ENCODE results near the gene RHOH. TPM values are rescaled to one million over a fixed set of nuclear protein-coding genes. Genes with fewer than 3 reads are reported as not detected.
"Not testable (repeated sequence)": the region's sequence is repeated elsewhere in the genome, so short reads cannot be mapped to it uniquely, and the experiment has no call there.

Gene RHOH
- total and polyA plus RNA-seq, 9 donors: 0.10 to 0.87 (median 0.29) TPM

- Histone ChIP-seq H3K4me1 (ENCODE audit: control insufficient read depth, insufficient read depth, low read length) (no peaks in the 10 kb centered on the region), H3K4me3 (ENCODE audit: low read length) (no peak overlapping the region), H3K27ac (ENCODE audit: low read length) (no peak overlapping the region), H3K27me3 (ENCODE audit: control insufficient read depth, insufficient read depth, low read length) (no peaks in the 10 kb centered on the region), H3K36me3 (ENCODE audit: control insufficient read depth, insufficient read depth, low read length) (no peaks in the 10 kb centered on the region), H3K9me3 (replicated peaks; ENCODE audit: control insufficient read depth, low read depth, low read length) (no peaks in the 10 kb centered on the region)
- 80% methylated on average over 1 of the region's 4 CpGs for WGBS (ENCODE audit: insufficient coverage)
- no peak for DNase-seq
These were observed 79.7 kb downstream of the RHOH start for GRCh38 chr4:40276546-40276945.

GRCh38 chr4:40280586-40280985 is 83.8 kb downstream of the RHOH start:
- Histone ChIP-seq H3K9me3 (replicated peaks; ENCODE audit: control insufficient read depth, low read depth, low read length) (no peaks in the 10 kb centered on the region), H3K36me3 (ENCODE audit: control insufficient read depth, insufficient read depth, low read length) (no peaks in the 10 kb centered on the region), H3K4me3 (ENCODE audit: low read length) (no peak overlapping the region), H3K27ac (ENCODE audit: low read length) (no peak overlapping the region), H3K27me3 (ENCODE audit: control insufficient read depth, insufficient read depth, low read length) (no peaks in the 10 kb centered on the region), H3K4me1 (ENCODE audit: control insufficient read depth, insufficient read depth, low read length) (no peaks in the 10 kb centered on the region)
- 83% methylated on average over 1 of the region's 2 CpGs for WGBS (ENCODE audit: insufficient coverage)
- no peak for DNase-seq

- no peaks in the 10 kb centered on the region for H3K36me3 ChIP-seq (ENCODE audit: control insufficient read depth, insufficient read depth, low read length)
- WGBS (ENCODE audit: insufficient coverage): no CpG with 5 or more reads among the region's 3 CpGs
- H3K27ac ChIP-seq (ENCODE audit: low read length): no peak overlapping the region
- H3K9me3 ChIP-seq (replicated peaks; ENCODE audit: control insufficient read depth, low read depth, low read length): no peaks in the 10 kb centered on the region
- no peak overlapping the region for H3K4me3 ChIP-seq (ENCODE audit: low read length)
- no peaks in the 10 kb centered on the region for H3K4me1 ChIP-seq (ENCODE audit: control insufficient read depth, insufficient read depth, low read length)
- H3K27me3 ChIP-seq (ENCODE audit: control insufficient read depth, insufficient read depth, low read length): no peaks in the 10 kb centered on the region
- no peak for DNase-seq
These were observed 84.3 kb downstream of the RHOH start for GRCh38 chr4:40281099-40281498.

- H3K4me3 ChIP-seq (ENCODE audit: low read length): no peak overlapping the region
- H3K36me3 ChIP-seq (ENCODE audit: control insufficient read depth, insufficient read depth, low read length): no peaks in the 10 kb centered on the region
- H3K9me3 ChIP-seq (replicated peaks; ENCODE audit: control insufficient read depth, low read depth, low read length): no peaks in the 10 kb centered on the region
- no peak overlapping the region for H3K27ac ChIP-seq (ENCODE audit: low read length)
- DNase-seq: no peak
- no peaks in the 10 kb centered on the region for H3K4me1 ChIP-seq (ENCODE audit: control insufficient read depth, insufficient read depth, low read length)
- WGBS (ENCODE audit: insufficient coverage): no CpG with 5 or more reads among the region's 5 CpGs
- H3K27me3 ChIP-seq (ENCODE audit: control insufficient read depth, insufficient read depth, low read length): no peaks in the 10 kb centered on the region
These were observed 85.1 kb downstream of the RHOH start for GRCh38 chr4:40281913-40282312.

GRCh38 chr4:40282857-40283256 is 86.0 kb downstream of the RHOH start:
- not testable (repeated sequence) for H3K9me3 ChIP-seq (replicated peaks; ENCODE audit: control insufficient read depth, low read depth, low read length); H3K27ac ChIP-seq (ENCODE audit: low read length); DNase-seq; H3K36me3 ChIP-seq (ENCODE audit: control insufficient read depth, insufficient read depth, low read length); H3K27me3 ChIP-seq (ENCODE audit: control insufficient read depth, insufficient read depth, low read length); H3K4me1 ChIP-seq (ENCODE audit: control insufficient read depth, insufficient read depth, low read length); H3K4me3 ChIP-seq (ENCODE audit: low read length)
- 100% methylated on average over 2 of the region's 7 CpGs for WGBS (ENCODE audit: insufficient coverage)

- H3K9me3 ChIP-seq (replicated peaks; ENCODE audit: control insufficient read depth, low read depth, low read length): no peaks in the 10 kb centered on the region
- no peaks in the 10 kb centered on the region for H3K36me3 ChIP-seq (ENCODE audit: control insufficient read depth, insufficient read depth, low read length)
- H3K4me1 ChIP-seq (ENCODE audit: control insufficient read depth, insufficient read depth, low read length): no peaks in the 10 kb centered on the region
- H3K27me3 ChIP-seq (ENCODE audit: control insufficient read depth, insufficient read depth, low read length): no peaks in the 10 kb centered on the region
- H3K27ac ChIP-seq (ENCODE audit: low read length): no peak overlapping the region
- 93% methylated on average over 3 of the region's 10 CpGs for WGBS (ENCODE audit: insufficient coverage)
- no peak for DNase-seq
- no peak overlapping the region for H3K4me3 ChIP-seq (ENCODE audit: low read length)
These were observed 86.6 kb downstream of the RHOH start for GRCh38 chr4:40283413-40283812.

- DNase-seq: no peak
- Histone ChIP-seq H3K4me3 (ENCODE audit: low read length) (no peak overlapping the region), H3K4me1 (ENCODE audit: control insufficient read depth, insufficient read depth, low read length) (no peaks in the 10 kb centered on the region), H3K27me3 (ENCODE audit: control insufficient read depth, insufficient read depth, low read length) (no peaks in the 10 kb centered on the region), H3K36me3 (ENCODE audit: control insufficient read depth, insufficient read depth, low read length) (no peaks in the 10 kb centered on the region), H3K27ac (ENCODE audit: low read length) (no peak overlapping the region), H3K9me3 (replicated peaks; ENCODE audit: control insufficient read depth, low read depth, low read length) (no peaks in the 10 kb centered on the region)
- WGBS (ENCODE audit: insufficient coverage): 64% methylated on average over 8 of the region's 10 CpGs
These were observed 87.1 kb downstream of the RHOH start for GRCh38 chr4:40283968-40284367.

GRCh38 chr4:40285692-40286091 is 88.9 kb downstream of the RHOH start:
- no peak for DNase-seq
- WGBS (ENCODE audit: insufficient coverage): 77% methylated on average over 4 of the region's 5 CpGs
- Histone ChIP-seq H3K36me3 (ENCODE audit: control insufficient read depth, insufficient read depth, low read length) (no peaks in the 10 kb centered on the region), H3K27ac (ENCODE audit: low read length) (no peak overlapping the region), H3K27me3 (ENCODE audit: control insufficient read depth, insufficient read depth, low read length) (no peaks in the 10 kb centered on the region), H3K4me3 (ENCODE audit: low read length) (no peak overlapping the region), H3K9me3 (replicated peaks; ENCODE audit: control insufficient read depth, low read depth, low read length) (no peaks in the 10 kb centered on the region), H3K4me1 (ENCODE audit: control insufficient read depth, insufficient read depth, low read length) (no peaks in the 10 kb centered on the region)

- H3K9me3 ChIP-seq (replicated peaks; ENCODE audit: control insufficient read depth, low read depth, low read length): no peaks in the 10 kb centered on the region
- 33% methylated on average over 1 of the region's 8 CpGs for WGBS (ENCODE audit: insufficient coverage)
- no peak overlapping the region for H3K4me3 ChIP-seq (ENCODE audit: low read length)
- no peaks in the 10 kb centered on the region for H3K4me1 ChIP-seq (ENCODE audit: control insufficient read depth, insufficient read depth, low read length)
- no peaks in the 10 kb centered on the region for H3K27me3 ChIP-seq (ENCODE audit: control insufficient read depth, insufficient read depth, low read length)
- no peaks in the 10 kb centered on the region for H3K36me3 ChIP-seq (ENCODE audit: control insufficient read depth, insufficient read depth, low read length)
- H3K27ac ChIP-seq (ENCODE audit: low read length): no peak overlapping the region
- no peak for DNase-seq
These were observed 91.7 kb downstream of the RHOH start for GRCh38 chr4:40288566-40288965.

- Histone ChIP-seq H3K27ac (ENCODE audit: low read length) (no peak overlapping the region), H3K4me1 (ENCODE audit: control insufficient read depth, insufficient read depth, low read length) (no peaks in the 10 kb centered on the region), H3K9me3 (replicated peaks; ENCODE audit: control insufficient read depth, low read depth, low read length) (no peaks in the 10 kb centered on the region), H3K4me3 (ENCODE audit: low read length) (no peak overlapping the region), H3K36me3 (ENCODE audit: control insufficient read depth, insufficient read depth, low read length) (no peaks in the 10 kb centered on the region), H3K27me3 (ENCODE audit: control insufficient read depth, insufficient read depth, low read length) (no peaks in the 10 kb centered on the region)
- WGBS (ENCODE audit: insufficient coverage): 50% methylated on average over 5 of the region's 7 CpGs
- no peak for DNase-seq
These were observed 92.7 kb downstream of the RHOH start for GRCh38 chr4:40289366-40290188.

Measured in muscle of leg (tissue), 11 donors.